SK-MEL-5 (cell line): ENCODE data around the gene PSMC4. TPM values are rescaled to one million over a fixed set of nuclear protein-coding genes. Genes with fewer than 3 reads are reported as not detected.

Experiments used
- DNase-seq: peaks from one replicate; pipeline ENCODE4 v3.0.0-alpha.2; 2016; ENCODE audit warnings: low read depth, low spot score
- in situ Hi-C: cut with HindIII; loops from 2 replicates; pipeline ENCODE4 v1.10.0; 2016; ENCODE audit warnings: low sequenced_read_pairs, high pct_unique_total_duplicates, low pct_unique_long_range_greater_than_20kb
- total RNA-seq: library from RNA; depleted of rRNA; stranded (reverse); fragments of >200 nt; shearing (Covaris generic); gene quantifications from 2 replicates; pipeline ENCODE4 v1.2.3, GENCODE V29; 2014

PSMC4 gene
- total RNA-seq, 1 experiment from 2014 or later, result 174 TPM

DNA sequence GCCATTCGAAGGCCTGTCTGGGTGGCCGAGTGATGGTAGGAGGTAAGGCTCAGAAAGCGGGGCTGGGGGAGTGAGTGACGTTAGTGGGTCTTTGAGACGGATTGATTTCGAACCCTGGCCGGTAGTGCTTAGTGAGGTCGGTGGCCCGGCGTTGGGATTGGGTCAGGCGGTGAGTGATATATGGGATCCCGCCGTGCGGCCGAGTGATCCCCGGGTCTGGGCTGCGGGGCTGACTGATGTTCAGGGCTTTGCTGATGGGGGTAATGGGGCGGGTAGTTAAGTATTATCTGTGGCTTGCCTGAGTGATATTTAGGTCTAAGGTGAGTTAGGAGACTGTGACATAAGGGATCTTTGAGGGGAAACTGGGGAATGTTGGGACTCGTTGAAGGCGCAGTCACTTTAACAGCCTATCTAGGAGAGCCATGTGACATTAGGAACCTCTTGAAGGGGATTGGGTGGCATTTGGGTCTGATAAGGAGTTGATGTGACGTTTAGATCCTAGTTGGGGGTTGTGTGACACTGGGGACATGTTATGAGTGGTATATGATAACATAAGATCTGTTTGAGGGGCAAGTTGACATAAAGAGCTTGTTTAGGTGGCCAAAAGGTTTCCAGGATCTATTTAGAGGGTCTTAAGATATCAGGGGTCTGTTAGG is 543 bp downstream of the PSMC4 start:
- no peak for DNase-seq
- in situ Hi-C loops, result no loop called here

DNA sequence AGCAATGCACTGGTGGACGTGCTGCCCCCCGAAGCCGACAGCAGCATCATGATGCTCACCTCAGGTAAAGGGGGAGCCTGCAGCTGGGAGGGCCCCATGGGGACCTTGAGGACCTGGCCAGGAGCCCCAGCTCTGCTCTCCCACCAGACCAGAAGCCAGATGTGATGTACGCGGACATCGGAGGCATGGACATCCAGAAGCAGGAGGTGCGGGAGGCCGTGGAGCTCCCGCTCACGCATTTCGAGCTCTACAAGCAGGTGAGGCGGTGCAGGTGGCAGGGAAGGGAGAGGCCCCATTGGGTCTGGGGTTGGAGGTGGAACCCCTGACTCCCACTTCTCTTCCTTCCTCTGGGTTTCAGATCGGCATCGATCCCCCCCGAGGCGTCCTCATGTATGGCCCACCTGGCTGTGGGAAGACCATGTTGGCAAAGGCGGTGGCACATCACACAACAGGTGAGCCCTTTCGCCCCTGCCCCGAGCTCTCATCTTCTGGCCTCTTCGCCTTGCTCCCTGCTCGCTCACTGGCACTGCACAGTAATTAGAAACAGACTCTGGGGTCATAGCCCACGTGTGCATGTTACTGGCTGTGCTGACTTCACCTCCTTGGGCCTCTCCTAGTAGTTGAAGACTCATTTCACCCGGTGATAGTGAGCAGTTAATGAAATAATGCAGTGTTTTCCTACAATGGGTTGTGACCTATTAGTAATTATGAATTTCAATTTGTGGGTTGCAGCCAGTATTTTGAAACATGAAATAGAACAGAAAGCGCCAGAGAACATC is 3.6 kb downstream of the PSMC4 start:
- no peak for DNase-seq
- in situ Hi-C loops, result no loop called here

DNA sequence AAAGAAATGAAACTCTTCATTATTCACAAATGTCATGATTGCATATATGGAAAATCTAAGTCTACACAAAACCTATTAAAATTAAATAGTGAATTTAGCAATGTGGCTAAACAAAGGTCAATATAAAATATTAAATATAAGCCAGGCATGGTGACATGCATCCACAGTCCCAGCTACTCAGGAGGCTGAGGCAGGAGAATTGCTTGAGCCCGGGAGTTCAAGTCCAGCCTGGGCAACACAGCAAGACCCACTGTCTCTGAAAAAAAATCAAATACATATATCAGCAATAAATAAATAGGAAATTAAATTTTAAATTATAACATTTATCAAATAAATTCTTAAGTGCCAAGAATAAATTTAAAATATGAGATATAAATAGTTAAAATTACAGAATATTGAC is 11.9 kb downstream of the PSMC4 start:
- DNase-seq, result no peak
- in situ Hi-C loops, result no loop called here

DNA sequence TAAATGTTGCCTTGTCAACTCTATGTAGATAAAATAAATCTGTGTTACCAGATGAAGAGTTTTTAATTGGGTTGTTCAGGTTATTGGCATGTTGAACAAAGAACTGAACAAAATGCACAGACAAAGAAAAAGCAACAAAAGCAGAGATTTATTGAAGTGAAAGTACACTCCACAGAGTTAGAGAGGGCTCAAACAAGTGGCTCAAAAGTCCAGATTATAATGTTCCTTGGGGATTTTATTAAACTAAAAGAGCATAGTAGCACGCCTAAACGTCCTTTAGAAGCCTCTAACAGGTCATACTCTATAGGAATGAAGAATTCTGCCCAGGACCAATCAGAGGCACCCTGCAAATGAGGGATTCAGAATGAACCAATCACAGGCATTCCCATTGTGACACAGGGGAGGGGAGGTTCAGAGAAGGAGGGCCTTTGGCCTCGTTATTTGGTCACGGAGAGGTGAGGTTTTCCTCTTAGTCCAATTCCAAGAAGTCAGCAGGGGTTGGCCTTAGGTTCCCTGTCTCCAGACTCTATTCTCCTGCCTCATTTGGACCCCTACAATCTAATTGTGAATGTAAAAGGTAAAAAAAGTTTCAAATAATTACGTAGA is 12.8 kb downstream of the PSMC4 start:
- DNase-seq, result no peak
- in situ Hi-C loops, result no loop called here

DNA sequence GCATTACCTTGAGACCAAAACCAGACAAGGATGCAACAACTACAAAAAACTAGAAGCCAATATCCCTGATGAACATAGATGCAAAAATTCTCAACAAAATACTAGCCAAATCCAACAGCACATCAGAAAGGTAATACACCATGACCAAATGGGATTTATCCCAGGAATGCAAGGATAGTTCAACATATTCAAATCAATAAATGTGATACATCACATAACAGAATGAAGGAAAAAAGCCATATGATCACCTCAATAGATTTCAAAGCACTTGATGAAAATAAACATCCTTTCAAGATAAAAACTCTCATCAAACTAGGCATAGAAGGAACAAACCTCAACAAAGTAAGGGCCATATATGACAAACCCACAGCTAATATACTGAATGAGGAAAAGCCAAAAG is 15.7 kb downstream of the PSMC4 start:
- in situ Hi-C loops, result no loop called here
- DNase-seq, result no peak

DNA sequence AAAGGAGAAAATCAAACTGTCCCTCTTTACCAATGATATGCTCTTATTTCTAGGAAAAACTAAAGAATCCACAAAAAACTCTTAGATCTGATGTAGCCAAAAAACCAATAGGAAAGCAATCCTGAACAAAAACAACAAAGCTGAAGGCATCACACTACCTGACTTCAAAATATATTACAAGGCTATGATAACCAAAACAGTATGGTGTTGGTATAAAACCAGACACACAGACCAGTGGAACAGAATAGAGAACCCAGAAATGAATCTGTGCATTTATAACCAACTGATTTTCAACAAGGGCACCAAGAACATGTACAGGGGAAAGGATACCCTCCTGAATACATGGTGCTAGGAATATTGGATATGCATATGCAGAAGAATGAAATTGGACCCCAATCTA is 16.2 kb downstream of the PSMC4 start:
- in situ Hi-C loops, result no loop called here

DNA sequence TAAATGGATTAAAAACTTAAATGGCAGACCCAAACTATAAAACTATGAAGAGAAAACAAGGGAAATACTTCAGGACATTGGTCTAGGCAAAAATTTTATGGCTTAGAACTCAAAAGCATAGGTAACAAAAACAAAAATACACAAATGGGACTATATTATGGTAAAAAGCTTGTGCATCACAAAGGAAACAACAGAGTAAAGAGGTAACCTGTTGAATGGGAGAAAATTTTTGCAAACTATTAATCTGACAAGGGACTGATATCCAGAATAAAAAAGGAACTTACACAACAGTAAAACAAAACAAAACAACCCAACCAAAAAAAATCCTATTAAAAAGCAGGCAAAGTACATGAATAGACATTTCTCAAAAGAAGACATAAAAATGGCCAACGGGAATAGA is 16.6 kb downstream of the PSMC4 start:
- DNase-seq, result no peak
- in situ Hi-C loops, result no loop called here

More for the DNA sequence above, 16.2 kb downstream of the PSMC4 start:
- DNase-seq, result no peak

DNA sequence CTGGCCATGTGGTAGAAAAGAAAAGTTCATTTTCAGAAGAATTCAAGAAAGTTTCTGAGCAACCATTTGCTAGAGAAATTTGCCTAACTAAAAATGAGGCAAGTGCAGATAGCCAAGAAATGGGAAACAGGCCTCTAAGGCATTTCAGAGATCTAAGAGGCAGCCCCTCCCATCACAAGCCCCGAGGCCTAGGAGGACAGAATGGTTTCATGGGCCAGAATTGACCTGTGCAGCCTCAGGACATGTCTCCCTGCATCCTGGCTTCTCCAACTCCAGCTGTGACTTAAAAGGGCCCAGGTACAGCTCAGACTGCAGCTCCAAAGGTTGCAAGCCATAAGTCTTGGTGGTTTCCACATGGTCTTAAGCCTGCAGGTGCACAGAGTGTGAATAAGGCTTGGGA is 22.6 kb downstream of the PSMC4 start:
- in situ Hi-C loops, result no loop called here
- DNase-seq, result no peak

DNA sequence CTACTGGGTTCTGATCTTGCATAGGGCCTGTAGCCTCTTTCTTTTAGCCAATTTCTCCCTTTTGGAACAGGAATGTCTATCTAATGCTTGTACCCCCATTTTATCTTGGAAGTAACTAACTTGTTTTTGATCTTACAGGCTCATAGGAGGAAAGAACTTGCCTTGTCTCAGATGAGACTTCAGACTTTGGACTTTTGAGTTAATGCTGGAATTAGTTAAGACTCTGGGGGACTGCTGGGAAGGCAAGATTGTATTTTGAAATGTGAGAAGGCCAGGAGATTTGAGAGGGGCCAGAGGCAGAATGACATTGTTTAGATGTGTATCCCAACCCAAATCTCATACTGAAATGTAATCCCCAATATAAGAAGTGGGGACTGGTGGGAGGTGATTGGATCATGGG is 23.4 kb downstream of the PSMC4 start:
- DNase-seq, result no peak
- in situ Hi-C loops, result no loop called here

DNA sequence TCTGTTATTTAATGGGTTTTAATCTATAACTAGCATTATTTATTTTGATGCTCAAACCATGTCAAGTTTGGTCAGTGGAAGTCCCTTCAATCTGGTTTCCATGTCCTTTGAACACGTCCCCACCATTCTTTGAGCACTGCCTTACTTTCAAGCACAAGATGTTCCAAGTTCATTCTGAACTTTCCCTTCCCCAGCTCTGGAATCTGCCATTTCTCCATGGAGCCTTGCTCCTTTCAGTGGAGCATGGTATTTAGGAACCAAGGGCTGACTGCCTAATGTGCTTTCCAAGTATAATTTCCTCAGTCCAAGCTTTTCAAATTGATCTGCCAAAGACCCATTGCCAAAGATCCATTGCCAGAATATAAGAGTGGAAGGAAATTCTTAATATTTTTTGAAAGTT is 24.8 kb downstream of the PSMC4 start:
- in situ Hi-C loops, result no loop called here
- no peak for DNase-seq

DNA sequence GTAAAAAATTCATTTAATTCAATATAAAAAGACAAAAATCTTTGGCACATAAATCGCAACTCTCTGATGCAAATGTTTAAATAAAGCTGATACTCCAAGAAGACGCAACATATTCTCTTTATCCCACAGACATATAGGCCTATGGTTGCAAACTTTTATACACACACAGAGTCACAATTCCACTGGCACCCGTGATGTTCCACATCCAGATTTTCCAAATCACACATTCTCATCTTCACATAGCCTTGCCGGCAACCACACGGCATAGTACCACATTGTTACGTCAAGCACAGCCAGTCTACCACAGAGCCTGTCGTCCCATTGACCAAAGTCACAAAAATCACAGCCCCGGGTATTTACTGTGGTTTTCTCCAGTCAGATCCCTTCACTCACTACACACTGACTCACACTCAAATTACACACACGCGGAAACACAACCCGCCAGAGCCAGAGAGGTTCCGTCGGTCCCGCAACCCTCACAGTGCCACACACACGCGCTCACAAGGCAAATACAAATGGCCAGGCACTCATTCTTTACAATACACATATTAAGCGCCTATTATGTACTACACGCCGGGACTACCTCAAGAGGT is 25.3 kb downstream of the PSMC4 start:
- peak; percentile 54 for DNase-seq

DNA sequence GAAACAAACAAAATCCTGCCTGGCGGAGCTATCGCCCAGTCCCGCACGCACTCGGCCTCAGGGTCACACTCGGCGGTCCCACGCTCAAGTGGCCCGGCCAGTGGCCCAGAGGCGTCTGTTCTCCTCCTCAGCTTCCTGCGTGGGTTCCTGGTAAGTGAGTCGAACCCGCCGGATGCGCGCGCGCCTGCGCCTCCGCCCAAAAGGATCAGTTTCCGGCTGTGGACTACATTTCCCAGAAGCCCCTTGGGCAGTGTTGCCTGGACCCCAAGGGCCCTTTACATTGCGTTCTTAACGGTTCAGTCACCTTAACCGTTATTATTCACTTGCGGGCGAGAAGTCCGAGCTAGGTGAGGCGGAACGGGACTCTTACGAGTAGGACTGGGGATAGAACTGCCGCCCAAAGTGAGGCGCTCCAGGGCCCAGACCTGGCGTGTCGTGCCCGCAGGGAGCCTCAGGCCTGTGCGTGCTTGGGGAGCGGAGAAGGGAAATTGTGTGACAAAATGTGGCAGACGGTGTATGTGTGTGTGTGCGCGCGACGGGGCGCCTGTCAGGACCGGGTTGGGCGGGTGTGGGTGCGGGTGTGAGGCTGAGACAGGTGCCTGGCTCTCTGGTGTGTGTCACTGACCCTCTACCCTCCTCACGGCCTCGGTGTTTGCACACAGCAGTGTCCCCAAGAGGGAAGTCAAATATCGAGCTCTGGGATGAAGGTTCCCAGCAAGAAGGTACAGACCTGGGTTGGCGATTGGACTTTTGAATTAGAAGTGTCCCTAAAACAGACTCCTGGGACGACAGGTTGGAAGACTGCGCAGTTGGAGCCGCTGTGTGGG is 26.1 kb downstream of the PSMC4 start, which contains the start of gene ZNF546:
Gene ZNF546 (plus strand): TSS at position 250 of the 827 bp plus-strand sequence. CDS start 1,267 bp downstream, outside the sequence.
- DNase-seq, result peak; percentile 86
- in situ Hi-C loops, result no loop called here

More for the DNA sequence above, 25.3 kb downstream of the PSMC4 start:
- in situ Hi-C loops, result no loop called here

DNA sequence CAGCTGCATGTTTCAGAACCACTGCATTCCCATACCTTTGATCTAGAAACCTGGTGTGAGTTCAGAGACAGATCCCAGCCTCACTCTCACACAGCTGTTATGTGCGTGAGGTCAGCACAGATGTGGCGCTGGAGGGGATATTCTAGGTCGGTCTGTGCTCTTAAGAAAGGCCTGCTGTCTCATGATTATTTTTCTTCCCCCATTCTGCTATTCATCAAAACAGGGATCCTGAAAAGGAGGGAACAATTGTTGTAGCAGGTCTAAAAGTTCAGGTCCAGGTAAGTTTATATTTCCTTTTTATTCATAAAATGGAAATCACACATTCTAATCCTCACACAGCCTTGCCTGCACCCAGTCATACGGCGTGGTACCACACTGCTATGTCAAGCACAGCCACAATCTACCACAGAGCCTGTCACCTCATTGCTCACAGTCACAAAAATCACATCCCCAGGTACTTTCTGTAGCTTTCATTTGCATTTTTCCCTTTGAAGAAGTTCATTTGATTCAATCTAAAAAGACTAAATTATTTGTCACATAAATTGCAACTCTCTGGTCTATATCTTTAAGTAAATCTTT is 26.8 kb downstream of the PSMC4 start:
- in situ Hi-C loops, result no loop called here

DNA sequence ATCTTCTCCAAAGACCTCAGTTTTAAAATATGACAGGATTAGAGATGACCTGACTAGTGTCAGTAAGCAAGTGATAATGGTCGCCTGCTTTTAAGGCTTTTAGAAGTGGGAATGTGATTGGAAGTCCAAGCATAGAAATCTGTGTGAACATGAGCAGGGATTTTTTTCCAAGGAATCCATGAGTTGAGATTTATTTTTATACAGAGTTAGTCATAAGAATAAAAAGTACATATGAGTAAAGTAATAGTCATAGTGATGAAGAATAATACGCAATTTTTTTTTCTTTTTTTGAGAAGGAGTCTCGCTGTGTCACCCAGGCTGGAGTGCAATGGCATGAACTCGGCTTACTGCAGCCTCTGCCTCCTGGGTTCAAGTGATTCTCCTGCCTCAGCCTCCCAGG is 27.5 kb downstream of the PSMC4 start:
- in situ Hi-C loops, result no loop called here
- DNase-seq, result no peak

More for the DNA sequence above, 26.8 kb downstream of the PSMC4 start:
- no peak for DNase-seq

DNA sequence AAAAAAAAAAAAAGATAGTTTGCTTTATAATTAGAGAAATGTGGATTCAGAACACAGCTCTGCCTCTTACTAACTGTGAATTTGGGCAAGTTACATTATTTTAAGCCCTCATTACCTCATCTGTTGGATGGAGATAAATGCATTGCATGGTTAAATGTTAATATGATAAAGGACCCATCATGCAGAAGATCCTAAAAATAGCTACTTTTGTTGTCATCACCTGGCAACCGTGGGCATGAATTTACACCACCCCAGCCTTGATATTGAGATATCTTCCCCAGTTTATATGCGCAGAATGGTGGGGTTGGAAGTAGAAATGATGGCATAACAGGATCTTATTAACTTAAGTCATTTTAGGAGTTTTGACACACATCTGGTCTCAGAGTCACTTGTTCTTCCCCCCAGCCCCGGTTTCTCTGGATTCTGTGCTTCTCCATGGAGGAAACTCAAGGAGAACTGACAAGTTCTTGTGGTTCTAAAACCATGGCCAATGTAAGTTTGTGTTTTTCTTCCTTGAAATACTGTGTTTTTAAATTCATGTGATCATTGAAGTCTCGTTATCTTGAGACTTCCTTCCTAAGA is 34.8 kb downstream of the PSMC4 start:
- no peak for DNase-seq
- in situ Hi-C loops, result no loop called here

DNA sequence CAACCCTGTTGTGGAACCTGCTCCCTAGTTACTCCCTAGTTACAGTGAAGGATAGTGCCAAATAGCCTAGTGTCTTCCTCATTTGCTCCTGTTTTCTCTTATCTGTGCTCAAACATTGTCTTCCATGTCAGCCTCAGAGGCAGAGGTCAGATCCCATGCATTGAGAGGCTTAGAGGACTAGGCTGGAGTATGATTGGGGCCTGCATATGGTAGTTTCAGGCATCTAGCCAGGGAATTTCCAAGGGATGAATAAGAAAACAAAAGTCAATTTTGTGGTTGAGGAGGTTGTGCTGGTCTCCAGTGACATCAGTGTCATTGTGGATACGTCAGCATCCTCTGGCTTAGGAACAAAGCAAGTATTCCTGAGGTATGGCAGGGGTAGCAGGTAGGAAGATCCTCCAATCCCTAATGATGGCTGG is 35.3 kb downstream of the PSMC4 start:
- in situ Hi-C loops, result no loop called here
- no peak for DNase-seq

DNA sequence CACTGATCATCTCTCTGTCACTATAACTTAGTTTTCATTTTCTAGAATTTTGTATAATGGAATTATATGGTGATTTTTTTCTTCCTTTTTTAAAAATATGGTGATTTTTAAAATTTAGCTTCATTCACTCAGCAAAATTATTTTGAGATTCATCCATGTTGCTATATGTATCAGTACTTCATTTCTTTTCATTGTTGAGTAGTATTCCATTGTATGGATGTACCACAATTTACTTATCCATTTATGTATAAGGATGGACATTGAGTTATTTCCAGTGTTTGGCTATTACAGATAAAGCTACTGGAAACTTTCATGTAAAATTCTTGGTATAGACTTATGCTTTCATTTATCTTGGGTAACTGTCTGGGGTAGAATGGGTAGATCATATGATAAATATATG is 38.7 kb downstream of the PSMC4 start:
- in situ Hi-C loops, result no loop called here
- no peak for DNase-seq
